Esophagus mucosa (tissue), 1 donor: ENCODE data around the gene BOK. TPM values are rescaled to one million over a fixed set of nuclear protein-coding genes. Genes with fewer than 3 reads are reported as not detected.

Experiments
- total RNA-seq: library from RNA; stranded (reverse); gene quantifications from one replicate; pipeline ENCODE4 v1.2.4, GENCODE V29; 2023
- donor health status: DM: yes; HTN: yes; CAD: no.

The BOK gene
- total RNA-seq, 1 donor from 2014 or later = 35.0 TPM

Other genes with a start within 250 kb of the BOK start
- gene HDLBP, start 243.1 kb upstream of the BOK start, total RNA-seq = 320 TPM
- 177 TPM for gene SEPTIN2, start 242.8 kb upstream of the BOK start, total RNA-seq
- gene FARP2, start 202.5 kb upstream of the BOK start, total RNA-seq = 33.5 TPM
- gene STK25, start 50.2 kb upstream of the BOK start, total RNA-seq = 82.4 TPM
- gene THAP4, start 78.4 kb downstream of the BOK start, total RNA-seq = 38.9 TPM
- 38.3 TPM for gene ATG4B, start 78.9 kb downstream of the BOK start, total RNA-seq
- gene DTYMK, start 128.1 kb downstream of the BOK start, total RNA-seq = 32.4 TPM
- 16.5 TPM for gene ING5, start 143.3 kb downstream of the BOK start, total RNA-seq
- 20.1 TPM for gene D2HGDH, start 175.9 kb downstream of the BOK start, total RNA-seq
- not detected for gene GAL3ST2, start 218.1 kb downstream of the BOK start, total RNA-seq